Measurements from ENCODE around the gene SLC9B1. TPM values are rescaled to one million over a fixed set of nuclear protein-coding genes. Genes with fewer than 3 reads are reported as not detected.

Gene SLC9B1
- total and polyA plus RNA-seq, 2 of the 8 experiments (the other 6 are each of a cell fraction or from before 2014, with no cell fraction given): 0.08 to 0.19 TPM

DNA sequence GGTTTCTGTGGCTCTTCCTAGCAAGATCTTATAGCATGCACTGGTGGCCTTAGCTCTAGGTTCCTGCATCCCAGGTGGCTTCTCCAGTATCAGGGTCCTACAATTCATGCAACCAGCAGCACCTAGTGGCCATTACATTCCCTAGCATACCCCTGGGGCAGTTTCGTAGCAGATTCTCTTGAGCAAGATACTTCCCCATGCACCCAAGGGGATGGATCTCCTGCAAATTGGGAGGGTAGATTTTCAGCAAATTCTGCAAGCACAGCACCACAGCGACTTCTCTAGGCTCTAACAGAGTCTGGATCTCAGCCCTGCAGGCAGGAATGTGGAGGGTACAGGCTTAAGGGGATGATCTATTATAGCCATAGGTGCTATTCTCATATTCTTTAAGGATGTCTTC is 13.1 kb upstream of the SLC9B1 start (continued):
- TF ChIP-seq CTCF (IDR thresholded peaks at IDR 0.05; ENCODE audit: control extremely low read depth in 1 of 3, insufficient read depth in 1 of 3, low read depth in 1 of 3, low read length in 3 of 3): peak; percentile 57 to 98 (median 83)
- no peak for TF ChIP-seq SAP30 (IDR thresholded peaks at IDR 0.05; ENCODE audit: insufficient read depth, insufficient replicate concordance, low read length)
- no peak for TF ChIP-seq EP300 (IDR thresholded peaks at IDR 0.05; ENCODE audit: borderline replicate concordance in 1 of 2, low read depth in 2 of 2, low read length in 2 of 2)
- peak; percentile 48; the same call in 1 of the 2 replicates for TF ChIP-seq TCF12 (IDR thresholded peaks at IDR 0.05; ENCODE audit: low read depth, low read length)

Measured in H1 (cell line).